Loucy (cell line): ENCODE data around the gene PTPRT.

Experiments used
- H2AFZ ChIP-seq: fragments of 200-600 bp; sonication (generic); 2 replicates; pipeline ENCODE4 v1.6.0; 2016; ENCODE audit warnings: antibody characterized with exemption, mild to moderate bottlenecking, low read length, moderate library complexity
- H3F3A ChIP-seq: fragments of 200-600 bp; 2 replicates; pipeline ENCODE4 v1.6.0; 2016; ENCODE audit warnings: antibody characterized with exemption, low read depth, mild to moderate bottlenecking
- H3K27me3 ChIP-seq: fragments of 200-600 bp; sonication (generic); 2 replicates; pipeline ENCODE4 v1.6.1; 2014; ENCODE audit warnings: low read length, mild to moderate bottlenecking; ENCODE audit not compliant: insufficient read depth, poor library complexity, severe bottlenecking
- H3K36me3 ChIP-seq: fragments of 200-600 bp; sonication (generic); 2 replicates; pipeline ENCODE4 v1.6.1; 2016; ENCODE audit warnings: low read length; ENCODE audit not compliant: insufficient read depth
- H3K4me1 ChIP-seq: fragments of 200-600 bp; sonication (generic); 2 replicates; pipeline ENCODE4 v1.5.1; 2014; ENCODE audit warnings: low read length, mild to moderate bottlenecking; ENCODE audit not compliant: insufficient read depth, poor library complexity, severe bottlenecking
- H3K4me2 ChIP-seq: fragments of 200-600 bp; sonication (generic); 2 replicates; pipeline ENCODE4 v1.6.0; 2014; ENCODE audit warnings: antibody characterized with exemption, low read length, low read depth, mild to moderate bottlenecking; ENCODE audit not compliant: poor library complexity, severe bottlenecking
- H3K4me3 ChIP-seq: fragments of 200-600 bp; sonication (generic); 2 replicates; pipeline ENCODE4 v1.5.1; 2014; ENCODE audit warnings: low read length, mild to moderate bottlenecking, mixed read lengths; ENCODE audit not compliant: poor library complexity, severe bottlenecking
- H3K79me2 ChIP-seq: fragments of 200-600 bp; sonication (generic); 2 replicates; pipeline ENCODE4 v1.6.1; 2014; ENCODE audit warnings: low read length; ENCODE audit not compliant: insufficient read depth
- H3K9ac ChIP-seq: fragments of 200-600 bp; sonication (generic); 2 replicates; pipeline ENCODE4 v1.6.0; 2014; ENCODE audit warnings: mild to moderate bottlenecking, low read depth, low read length, moderate library complexity; ENCODE audit not compliant: poor library complexity, severe bottlenecking
- H3K9me2 ChIP-seq: fragments of 200-600 bp; sonication (generic); replicated peaks from 2 replicates; pipeline ENCODE4 v1.6.1; 2016; ENCODE audit warnings: low read depth, low read length, mixed read lengths
- H3K9me3 ChIP-seq: fragments of 200-600 bp; sonication (generic); 2 replicates; pipeline ENCODE4 v1.6.1; 2014; ENCODE audit warnings: mild to moderate bottlenecking, antibody characterized with exemption, low read length, low read depth; ENCODE audit not compliant: insufficient read depth
- H4K20me1 ChIP-seq: fragments of 200-600 bp; sonication (generic); 2 replicates; pipeline ENCODE4 v1.6.0; 2014; ENCODE audit warnings: antibody characterized with exemption, low read length, mild to moderate bottlenecking; ENCODE audit not compliant: insufficient read depth, poor library complexity, severe bottlenecking
- CTCF ChIP-seq: fragments of 200-600 bp; sonication (generic); conservative IDR thresholded peaks from 2 replicates; pipeline ENCODE4 v1.5.1; 2014; ENCODE audit warnings: mild to moderate bottlenecking, antibody characterized with exemption, low read length
- EZH2phosphoT487 ChIP-seq: fragments of 200-600 bp; IDR thresholded peaks from 2 replicates; pipeline ENCODE4 v1.6.1; 2018; ENCODE audit warnings: antibody characterized with exemption, mild to moderate bottlenecking, moderate library complexity, borderline replicate concordance

PTPRT gene

GRCh38 chr20:42080956-42081355 lies 1108.8 kb downstream of the PTPRT start:
- Histone ChIP-seq H3F3A (no peaks in the 10 kb centered on the region), H3K4me1 (no peaks in the 10 kb centered on the region), H3K27me3 (no peaks in the 10 kb centered on the region), H3K9me2 (no peaks in the 10 kb centered on the region), H4K20me1 (no peaks in the 10 kb centered on the region), H3K4me2 (no peak overlapping the region), H3K79me2 (no peaks in the 10 kb centered on the region), H3K9ac (no peak overlapping the region), H3K36me3 (no peaks in the 10 kb centered on the region), H3K4me3 (no peak overlapping the region), H2AFZ (no peak overlapping the region), H3K9me3 (no peaks in the 10 kb centered on the region)
- no peak for TF ChIP-seq CTCF
- no peak for TF ChIP-seq EZH2phosphoT487

GRCh38 chr20:42074944-42075343 lies 1114.8 kb downstream of the PTPRT start:
- H3K79me2 ChIP-seq: no peaks in the 10 kb centered on the region
- H3K4me1 ChIP-seq: no peaks in the 10 kb centered on the region
- no peak overlapping the region for H2AFZ ChIP-seq
- H3K9me3 ChIP-seq: no peaks in the 10 kb centered on the region
- H3K4me3 ChIP-seq: no peak overlapping the region
- H4K20me1 ChIP-seq: no peaks in the 10 kb centered on the region
- no peaks in the 10 kb centered on the region for H3K27me3 ChIP-seq
- H3F3A ChIP-seq: no peaks in the 10 kb centered on the region
- no peak overlapping the region for H3K4me2 ChIP-seq
- TF ChIP-seq CTCF (no peak), EZH2phosphoT487 (no peak)
- no peaks in the 10 kb centered on the region for H3K9me2 ChIP-seq
- H3K9ac ChIP-seq: no peak overlapping the region
- no peaks in the 10 kb centered on the region for H3K36me3 ChIP-seq

- H3K27me3 ChIP-seq: no peaks in the 10 kb centered on the region
- H3K4me3 ChIP-seq: no peak overlapping the region
- H3K79me2 ChIP-seq: no peaks in the 10 kb centered on the region
- H2AFZ ChIP-seq: no peak overlapping the region
- no peaks in the 10 kb centered on the region for H3K9me3 ChIP-seq
- no peak overlapping the region for H3K9ac ChIP-seq
- no peaks in the 10 kb centered on the region for H3K36me3 ChIP-seq
- H4K20me1 ChIP-seq: no peaks in the 10 kb centered on the region
- H3K4me1 ChIP-seq: no peaks in the 10 kb centered on the region
- no peaks in the 10 kb centered on the region for H3K9me2 ChIP-seq
- H3K4me2 ChIP-seq: no peak overlapping the region
- no peak for TF ChIP-seq CTCF
- no peak for TF ChIP-seq EZH2phosphoT487
- H3F3A ChIP-seq: no peaks in the 10 kb centered on the region
These were observed 1122.1 kb downstream of the PTPRT start for GRCh38 chr20:42067596-42067995.
